IMR-90 (cell line): ENCODE results near the gene GSN. TPM values are rescaled to one million over a fixed set of nuclear protein-coding genes. Genes with fewer than 3 reads are reported as not detected.

Experiments
- ATAC-seq: fragments of 200-7000 bp; cut with Tn5 transposase; 2 replicates; pipeline ENCODE4 v1.9.1; 2020; ENCODE audit warnings: low read depth, mild to moderate bottlenecking, moderate library complexity
- BruUV-seq: library from RNA; stranded (reverse); fragments of 400-500 nt; replicated peaks from 2 replicates; lab custom pipeline; 2021; lab: Mats Ljungman, UMichigan
- CTCF ChIA-PET: fragments of 300-600 bp; formaldehyde crosslinking; extraction: SDS; loops from one replicate; lab custom pipeline; 2021; ENCODE audit warnings: antibody characterized with exemption; lab: Yijun Ruan, JAX
- POLR2A ChIA-PET: fragments of 300-600 bp; sonication (Branson Sonifier 250); formaldehyde crosslinking; loops from one replicate; lab custom pipeline; 2022; ENCODE audit warnings: antibody characterized with exemption; ENCODE audit not compliant: unreplicated experiment; lab: Charles Lee
- DNase-seq: peaks from one replicate; pipeline ENCODE4 v3.0.0; 2013
- H2AFZ ChIP-seq: replicated peaks from 2 replicates; pipeline ENCODE3; 2013; ENCODE audit warnings: low read length, mild to moderate bottlenecking; ENCODE audit not compliant: poor library complexity
- H2AK5ac ChIP-seq: 2 replicates; pipeline ENCODE4 v1.6.1; 2013; ENCODE audit warnings: low read depth, low read length, inconsistent platforms
- H2AK9ac ChIP-seq: replicated peaks from 2 replicates; pipeline ENCODE3; 2013; ENCODE audit warnings: mild to moderate bottlenecking, low read depth, low read length, moderate library complexity; ENCODE audit not compliant: poor library complexity
- H2BK120ac ChIP-seq: 2 replicates; pipeline ENCODE4 v1.6.1; 2013; ENCODE audit warnings: low read depth, low read length, inconsistent platforms
- H2BK15ac ChIP-seq: 3 replicates; pipeline ENCODE4 v1.6.1; 2013; ENCODE audit warnings: low read depth, low read length, inconsistent platforms
- H2BK20ac ChIP-seq: 2 replicates; pipeline ENCODE4 v1.6.1; 2013; ENCODE audit warnings: low read depth, mild to moderate bottlenecking, inconsistent platforms, low read length, moderate library complexity
- H2BK5ac ChIP-seq: 2 replicates; pipeline ENCODE4 v1.6.1; 2013; ENCODE audit warnings: mild to moderate bottlenecking, low read depth, low read length, inconsistent platforms; ENCODE audit not compliant: poor library complexity, severe bottlenecking
- H3K14ac ChIP-seq: replicated peaks from 2 replicates; pipeline ENCODE4 v1.6.1; 2013; ENCODE audit warnings: low read depth, low read length, inconsistent platforms
- H3K18ac ChIP-seq: 2 replicates; pipeline ENCODE4 v1.6.1; 2013; ENCODE audit warnings: low read depth, low read length, control low read depth
- H3K23ac ChIP-seq: 2 replicates; pipeline ENCODE4 v1.6.1; 2013; ENCODE audit warnings: low read depth, low read length, inconsistent platforms
- H3K27ac ChIP-seq: 2 replicates; pipeline ENCODE4 v1.5.1; 2013; ENCODE audit warnings: mild to moderate bottlenecking, control low read depth, low read length; ENCODE audit not compliant: insufficient read depth
- H3K27me3 ChIP-seq: 2 replicates; pipeline ENCODE4 v1.6.1; 2013; ENCODE audit warnings: low read length; ENCODE audit not compliant: control insufficient read depth, insufficient read depth
- H3K36me3 ChIP-seq: 2 replicates; pipeline ENCODE4 v1.6.1; 2013; ENCODE audit warnings: low read length, mixed read lengths; ENCODE audit not compliant: control insufficient read depth, insufficient read depth
- H3K4ac ChIP-seq: 2 replicates; pipeline ENCODE4 v1.6.1; 2013; ENCODE audit warnings: low read depth, low read length, inconsistent platforms
- H3K4me1 ChIP-seq: 2 replicates; pipeline ENCODE4 v1.6.1; 2013; ENCODE audit warnings: low read length, mixed read lengths; ENCODE audit not compliant: control insufficient read depth, insufficient read depth
- H3K4me2 ChIP-seq: 2 replicates; pipeline ENCODE4 v1.6.1; 2013; ENCODE audit warnings: low read depth, mild to moderate bottlenecking, control low read depth, low read length, moderate library complexity
- H3K4me3 ChIP-seq: 2 replicates; pipeline ENCODE4 v1.5.1; 2013; ENCODE audit warnings: low read depth, mild to moderate bottlenecking, control low read depth, low read length, moderate library complexity; ENCODE audit not compliant: insufficient read depth
- H3K56ac ChIP-seq: 2 replicates; pipeline ENCODE4 v1.6.1; 2013; ENCODE audit warnings: low read length, inconsistent platforms; ENCODE audit not compliant: insufficient read depth; ENCODE audit errors: extremely low read depth
- H3K79me1 ChIP-seq, 2 experiments: 2 replicates each; pipeline ENCODE4 v1.6.1; 2013; ENCODE audit warnings: low read length in 2 of 2, inconsistent platforms in 1 of 2, low read depth in 1 of 2
- H3K9ac ChIP-seq: 2 replicates; pipeline ENCODE4 v1.6.1; 2013; ENCODE audit warnings: low read depth, low read length, control low read depth
- H3K9me1 ChIP-seq: 2 replicates; pipeline ENCODE4 v1.6.1; 2013; ENCODE audit warnings: low read length, inconsistent platforms; ENCODE audit not compliant: insufficient read depth
- H3K9me3 ChIP-seq: 2 replicates; pipeline ENCODE4 v1.6.1; 2013; ENCODE audit warnings: low read length; ENCODE audit not compliant: control insufficient read depth, insufficient read depth
- H4K20me1 ChIP-seq: 2 replicates; pipeline ENCODE4 v1.6.1; 2013; ENCODE audit warnings: low read length, inconsistent platforms; ENCODE audit not compliant: insufficient read depth
- H4K5ac ChIP-seq: 2 replicates; pipeline ENCODE4 v1.6.1; 2013; ENCODE audit warnings: mild to moderate bottlenecking, low read depth, low read length, control low read depth
- H4K8ac ChIP-seq, 2 experiments: 2 replicates each; pipeline ENCODE4 v1.6.1; 2013; ENCODE audit warnings: low read depth in 2 of 2, low read length in 2 of 2, control low read depth in 1 of 2, inconsistent platforms in 1 of 2
- H4K91ac ChIP-seq: 2 replicates; pipeline ENCODE4 v1.6.1; 2013; ENCODE audit warnings: low read depth, low read length, inconsistent platforms; ENCODE audit not compliant: insufficient read depth
- BHLHE40 ChIP-seq: fragments of 150-350 bp; IDR thresholded peaks from 2 replicates; pipeline ENCODE4 v1.6.1; 2016; ENCODE audit warnings: mild to moderate bottlenecking, low read depth, low read length
- CHD1 ChIP-seq: IDR thresholded peaks from 2 replicates; pipeline ENCODE4 v1.6.1; 2012; ENCODE audit warnings: low read depth, low read length, improper control_type of control experiment
- CTCF ChIP-seq: conservative IDR thresholded peaks from 2 replicates; pipeline ENCODE4 v1.5.1; 2012; ENCODE audit warnings: mild to moderate bottlenecking, low read depth, low read length, improper control_type of control experiment
- ELK1 ChIP-seq: fragments of 150-350 bp; IDR thresholded peaks from 2 replicates; pipeline ENCODE4 v1.6.1; 2016; ENCODE audit warnings: low read depth, mild to moderate bottlenecking, low read length, moderate library complexity, borderline replicate concordance
- FOS ChIP-seq: fragments of 150-350 bp; IDR thresholded peaks from 2 replicates; pipeline ENCODE4 v1.6.1; 2016; ENCODE audit warnings: low read depth, low read length
- MAFK ChIP-seq: IDR thresholded peaks from 2 replicates; pipeline ENCODE4 v1.6.1; 2012; ENCODE audit warnings: low read depth, low read length, improper control_type of control experiment
- MAZ ChIP-seq: IDR thresholded peaks from 2 replicates; pipeline ENCODE4 v1.6.1; 2012; ENCODE audit warnings: low read depth, mild to moderate bottlenecking, low read length, improper control_type of control experiment, moderate library complexity, borderline replicate concordance
- MXI1 ChIP-seq: IDR thresholded peaks from 2 replicates; pipeline ENCODE4 v1.6.1; 2012; ENCODE audit warnings: low read depth, mild to moderate bottlenecking, low read length, moderate library complexity, borderline replicate concordance
- POLR2A ChIP-seq: IDR thresholded peaks from 2 replicates; pipeline ENCODE4 v1.6.1; 2012; ENCODE audit warnings: mild to moderate bottlenecking, low read depth, low read length
- RFX5 ChIP-seq: IDR thresholded peaks from 2 replicates; pipeline ENCODE4 v1.8.0; 2012; ENCODE audit warnings: low read depth, mild to moderate bottlenecking, low read length, moderate library complexity
- SMC3 ChIP-seq: fragments of 150-350 bp; IDR thresholded peaks from 2 replicates; pipeline ENCODE4 v1.6.1; 2016; ENCODE audit warnings: low read depth, mild to moderate bottlenecking, antibody characterized with exemption, low read length, moderate library complexity
- WGBS, 2 experiments: methylation state at CpG; one replicate each; pipeline versions ENCODE4 v1.1.5 to v1.1.7; 2013; ENCODE audit warnings: missing lambda C conversion rate in 2 of 2; ENCODE audit not compliant: insufficient read length in 1 of 2; ENCODE audit errors: extremely low coverage in 2 of 2; 5-methylcytosine and 5-hydroxymethylcytosine counted together
- dilution Hi-C: fragments of 300-500 bp; cut with HindIII; formaldehyde crosslinking; loops from one replicate; pipeline ENCODE4 v1.14.3; 2018; ENCODE audit warnings: low sequenced_read_pairs; ENCODE audit not compliant: unreplicated experiment
- in situ Hi-C: fragments of 300-500 bp; cut with MboI; formaldehyde crosslinking; loops from 3 replicates; pipeline ENCODE4 v1.14.3; 2019; ENCODE audit warnings: low sequenced_read_pairs, inconsistent platforms, mixed read lengths
- intact Hi-C: fragments of 100-400 bp; cut with micrococcal nuclease; formaldehyde crosslinking; loops from 2 replicates; pipeline ENCODE4 v1.10.0; 2022
- polyA plus RNA-seq, 3 experiments: library from polyadenylated mRNA; depleted of rRNA; stranded (reverse); fragments of >200 nt; gene quantifications; 2 replicates each; pipeline ENCODE4 v1.2.3, GENCODE V29; 2012; ENCODE audit warnings: low replicate concordance in 1 of 3
- total RNA-seq: library from RNA; depleted of rRNA; stranded (reverse); fragments of >200 nt; gene quantifications from 2 replicates; pipeline ENCODE4 v1.2.3, GENCODE V29; 2012

Gene GSN
- total and polyA plus RNA-seq, 2 of the 4 experiments (the other 2 are of a cell fraction) = 495 to 547 TPM

GRCh38 chr9:121303456-121304451 lies 35.8 kb downstream of the GSN start:
- intact Hi-C loops = no loop called here
- Histone ChIP-seq H4K8ac (no peak overlapping the region), H3K79me1 (peaks cover 25 to 51% of the 10 kb centered on the region in 2 experiments), H3K27ac (no peak overlapping the region), H3K9me3 (no peaks in the 10 kb centered on the region), H3K36me3 (peaks cover 55% of the 10 kb centered on the region), H2AFZ (no peak overlapping the region), H2AK9ac (peak overlapping the region; percentile 19), H4K91ac (no peak overlapping the region), H4K5ac (no peak overlapping the region), H3K56ac (no peak overlapping the region), H2BK20ac (no peak overlapping the region), H2BK15ac (no peak overlapping the region), H3K23ac (no peak overlapping the region), H3K4me2 (no peak overlapping the region), H3K4me1 (peaks cover 5% of the 10 kb centered on the region; the same call in 1 of the 2 replicates), H3K4me3 (no peak overlapping the region), H2BK120ac (no peak overlapping the region), H2AK5ac (no peak overlapping the region), H3K27me3 (no peaks in the 10 kb centered on the region), H4K20me1 (peaks cover 11% of the 10 kb centered on the region; the same call in 1 of the 2 replicates), H3K9me1 (peaks cover 9% of the 10 kb centered on the region; the same call in 1 of the 2 replicates), H3K9ac (no peak overlapping the region), H3K14ac (no peak overlapping the region), H2BK5ac (no peak overlapping the region), H3K4ac (no peak overlapping the region), H3K18ac (no peak overlapping the region)
- dilution Hi-C loops = no loop called here
- BruUV-seq = no TSS peak
- no peak for ATAC-seq
- no peak for DNase-seq
- WGBS, 2 experiments = no CpG with 5 or more reads among the region's 3 CpGs
- ChIA-PET POLR2A (no interaction called here), CTCF (no interaction called here)
- no peak for TF ChIP-seq CHD1
- TF ChIP-seq POLR2A = no peak
- no peak for TF ChIP-seq MAZ
- TF ChIP-seq SMC3 = no peak
- TF ChIP-seq CTCF = no peak
- TF ChIP-seq RFX5 = no peak
- TF ChIP-seq FOS = no peak
- TF ChIP-seq ELK1 = no peak
- TF ChIP-seq MXI1 = no peak
- no peak for TF ChIP-seq BHLHE40
- no peak for TF ChIP-seq MAFK
- in situ Hi-C loops = no loop called here
